Testis (tissue), 3 donors: ENCODE measurements around the gene IL13RA1. TPM values are rescaled to one million over a fixed set of nuclear protein-coding genes. Genes with fewer than 3 reads are reported as not detected.

Source experiments
- DNase-seq: peaks from one replicate; pipeline ENCODE4 v3.0.0-alpha.2; 2019
- H3K27ac ChIP-seq, 2 donors: fragments of 200-600 bp; sonication (generic); one replicate each; pipeline ENCODE4 v1.5.1; 2019
- H3K27me3 ChIP-seq: fragments of 200-600 bp; sonication (generic); one replicate; pipeline ENCODE4 v1.5.1; 2019
- H3K36me3 ChIP-seq: fragments of 200-600 bp; sonication (generic); one replicate; pipeline ENCODE4 v1.5.1; 2017; ENCODE audit warnings: low read depth; ENCODE audit errors: missing control alignments
- H3K4me1 ChIP-seq: fragments of 200-600 bp; sonication (generic); one replicate; pipeline ENCODE4 v1.5.1; 2019
- H3K4me3 ChIP-seq, 2 donors: fragments of 200-600 bp; sonication (generic); one replicate each; pipeline ENCODE4 v1.5.1; 2017 to 2019
- H3K9me3 ChIP-seq: fragments of 200-600 bp; sonication (generic); one replicate; pipeline ENCODE4 v1.5.1; 2017
- POLR2A ChIP-seq: fragments of 450-650 bp; IDR thresholded peaks from one replicate; pipeline ENCODE4 v1.6.1; 2017; ENCODE audit warnings: antibody characterized with exemption, mild to moderate bottlenecking, moderate library complexity
- WGBS, 2 donors: methylation state at CpG; one replicate each; pipeline ENCODE4 v1.1.5; 2018; 5-methylcytosine and 5-hydroxymethylcytosine counted together
- intact Hi-C: fragments of 100-400 bp; cut with DNase I; formaldehyde crosslinking; loops from one replicate; pipeline ENCODE4 v1.15.1; 2023; ENCODE audit warnings: low total_unique reads
- polyA plus RNA-seq: library from polyadenylated mRNA; stranded (reverse); fragments of 350-450 nt; fragmentation: Illumina TruSeq; extraction: RNeasy Lipid Tissue Mini Kit (QIAGEN cat#74804); gene quantifications from one replicate; pipeline ENCODE4 v1.2.3, GENCODE V29; 2014; ENCODE audit warnings: low read depth, low replicate concordance; ENCODE audit not compliant: insufficient read depth
- total RNA-seq, 2 donors: library from RNA; depleted of rRNA; stranded (reverse); fragments of >200 nt; gene quantifications; one replicate each; pipeline ENCODE4 v1.2.3, GENCODE V29; 2016
- TF ChIP-seq, protein P1 (sequence below), 3 experiments: fragments of 450-650 bp in 2 of 3; fragments of 200-600 bp in 1 of 3; sonication (generic) in 1 of 3; IDR thresholded peaks; one replicate each; pipeline ENCODE4 v1.5.1; 2016 to 2019; ENCODE audit warnings: antibody characterized with exemption in 3 of 3, mild to moderate bottlenecking in 2 of 3, moderate library complexity in 1 of 3

The IL13RA1 gene
- total and polyA plus RNA-seq, 3 donors from 2014 or later, result 28.8 to 37.4 (median 30.7) TPM

GRCh38 chrX:118688935-118689334, 38.5 kb upstream of the IL13RA1 start:
- Histone ChIP-seq H3K36me3 (no peaks in the 10 kb centered on the region), H3K27me3 (no peaks in the 10 kb centered on the region), H3K4me1 (no peaks in the 10 kb centered on the region), H3K4me3 (no peak overlapping the region), H3K9me3 (no peaks in the 10 kb centered on the region), H3K27ac (no peak overlapping the region)
- 93% methylated on average over 3 of the region's 3 CpGs for WGBS, 2 donors
- no peak for DNase-seq
- intact Hi-C loops, result no loop called here
- TF ChIP-seq POLR2A, result no peak
- TF ChIP-seq, protein P1, sequence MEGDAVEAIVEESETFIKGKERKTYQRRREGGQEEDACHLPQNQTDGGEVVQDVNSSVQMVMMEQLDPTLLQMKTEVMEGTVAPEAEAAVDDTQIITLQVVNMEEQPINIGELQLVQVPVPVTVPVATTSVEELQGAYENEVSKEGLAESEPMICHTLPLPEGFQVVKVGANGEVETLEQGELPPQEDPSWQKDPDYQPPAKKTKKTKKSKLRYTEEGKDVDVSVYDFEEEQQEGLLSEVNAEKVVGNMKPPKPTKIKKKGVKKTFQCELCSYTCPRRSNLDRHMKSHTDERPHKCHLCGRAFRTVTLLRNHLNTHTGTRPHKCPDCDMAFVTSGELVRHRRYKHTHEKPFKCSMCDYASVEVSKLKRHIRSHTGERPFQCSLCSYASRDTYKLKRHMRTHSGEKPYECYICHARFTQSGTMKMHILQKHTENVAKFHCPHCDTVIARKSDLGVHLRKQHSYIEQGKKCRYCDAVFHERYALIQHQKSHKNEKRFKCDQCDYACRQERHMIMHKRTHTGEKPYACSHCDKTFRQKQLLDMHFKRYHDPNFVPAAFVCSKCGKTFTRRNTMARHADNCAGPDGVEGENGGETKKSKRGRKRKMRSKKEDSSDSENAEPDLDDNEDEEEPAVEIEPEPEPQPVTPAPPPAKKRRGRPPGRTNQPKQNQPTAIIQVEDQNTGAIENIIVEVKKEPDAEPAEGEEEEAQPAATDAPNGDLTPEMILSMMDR (IDR thresholded peaks at IDR 0.05), result no peak

DNA sequence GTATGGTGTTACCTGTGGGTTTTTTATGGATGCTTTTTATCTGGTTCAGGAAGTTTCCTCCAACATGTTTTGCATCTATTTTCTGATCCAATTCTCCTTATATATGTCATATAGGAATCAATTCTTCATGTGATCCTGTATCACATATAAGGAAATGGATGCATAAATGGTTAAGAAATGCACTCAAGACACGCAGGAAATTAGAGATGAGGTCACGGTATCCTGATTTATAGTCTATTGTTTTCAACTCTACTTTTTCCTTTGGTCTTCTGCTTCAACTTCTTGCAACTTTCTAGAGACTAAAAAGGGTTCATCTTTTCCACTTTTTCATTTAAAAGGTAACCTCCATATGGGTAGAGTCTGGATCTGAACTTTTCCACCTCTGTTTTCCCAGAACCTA, 33.6 kb upstream of the IL13RA1 start:
- H3K4me3 ChIP-seq, result no peak overlapping the region
- no peak for TF ChIP-seq POLR2A
- TF ChIP-seq, protein P1 (IDR thresholded peaks at IDR 0.05), result no peak
- no peaks in the 10 kb centered on the region for H3K9me3 ChIP-seq
- H3K4me1 ChIP-seq, result no peaks in the 10 kb centered on the region
- no peak overlapping the region for H3K27ac ChIP-seq
- no peaks in the 10 kb centered on the region for H3K27me3 ChIP-seq
- intact Hi-C loops, result no loop called here
- H3K36me3 ChIP-seq, result no peaks in the 10 kb centered on the region
- no peak for DNase-seq
- 65 to 89% methylated on average over 2 of the region's 2 CpGs for WGBS, 2 donors

GRCh38 chrX:118694638-118695037, 32.8 kb upstream of the IL13RA1 start:
- 73 to 79% methylated on average over 6 of the region's 6 CpGs for WGBS, 2 donors
- no peaks in the 10 kb centered on the region for H3K36me3 ChIP-seq
- no peak overlapping the region for H3K4me3 ChIP-seq
- H3K9me3 ChIP-seq, result no peaks in the 10 kb centered on the region
- no peaks in the 10 kb centered on the region for H3K27me3 ChIP-seq
- intact Hi-C loops, result no loop called here
- no peak for TF ChIP-seq POLR2A
- TF ChIP-seq, protein P1 (IDR thresholded peaks at IDR 0.05), result no peak
- H3K4me1 ChIP-seq, result no peaks in the 10 kb centered on the region
- no peak for DNase-seq
- no peak overlapping the region for H3K27ac ChIP-seq

DNA sequence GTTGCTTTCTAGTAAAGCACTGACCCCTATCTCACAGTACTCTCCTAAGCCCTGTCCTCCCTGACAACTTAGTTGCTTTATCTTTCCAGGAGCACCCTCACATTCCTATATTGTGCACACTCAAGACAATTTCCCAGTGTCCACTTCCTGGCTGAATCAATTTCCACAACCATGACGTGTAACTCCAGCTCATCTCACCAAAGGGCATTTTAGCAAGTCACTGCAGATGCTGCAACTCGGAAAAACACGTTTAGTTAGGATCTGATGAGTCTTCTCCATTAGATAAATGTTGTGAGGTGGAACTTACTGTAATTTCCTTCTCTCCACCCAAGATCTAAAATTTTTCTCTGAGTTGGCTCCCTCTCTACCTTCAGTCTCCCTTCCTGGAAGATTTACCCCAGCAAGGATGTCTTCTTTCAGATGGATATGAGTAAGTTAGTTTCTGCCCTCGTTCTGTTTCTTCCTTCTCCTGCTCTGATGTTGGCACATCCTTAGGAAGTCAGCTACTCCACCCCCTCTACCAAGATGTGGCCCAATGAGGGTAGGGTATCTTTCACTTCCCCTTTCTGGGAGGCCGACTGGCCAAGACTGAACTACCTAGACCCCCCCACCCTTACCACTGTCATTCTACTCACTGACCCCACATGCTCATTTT, 28.8 kb upstream of the IL13RA1 start:
- 69 to 87% methylated on average over 5 of the region's 5 CpGs for WGBS, 2 donors
- no peaks in the 10 kb centered on the region for H3K36me3 ChIP-seq
- intact Hi-C loops, result no loop called here
- H3K27me3 ChIP-seq, result no peaks in the 10 kb centered on the region
- H3K4me3 ChIP-seq, result no peak overlapping the region
- H3K27ac ChIP-seq, result no peak overlapping the region
- no peaks in the 10 kb centered on the region for H3K4me1 ChIP-seq
- H3K9me3 ChIP-seq, result no peaks in the 10 kb centered on the region
- no peak for DNase-seq
- no peak for TF ChIP-seq POLR2A
- TF ChIP-seq, protein P1 (IDR thresholded peaks at IDR 0.05), result no peak

- no peak overlapping the region for H3K27ac ChIP-seq
- H3K36me3 ChIP-seq, result no peaks in the 10 kb centered on the region
- no peaks in the 10 kb centered on the region for H3K9me3 ChIP-seq
- 89 to 97% methylated on average over 5 of the region's 5 CpGs for WGBS, 2 donors
- no peak overlapping the region for H3K4me3 ChIP-seq
- no peak for TF ChIP-seq POLR2A
- TF ChIP-seq, protein P1 (IDR thresholded peaks at IDR 0.05), result no peak
- DNase-seq, result no peak
- no peaks in the 10 kb centered on the region for H3K27me3 ChIP-seq
- no peaks in the 10 kb centered on the region for H3K4me1 ChIP-seq
- intact Hi-C loops, result no loop called here
Measured at GRCh38 chrX:118702741-118703140, 24.7 kb upstream of the IL13RA1 start.
